T-helper 1 cell treated with Interleukin-12 subunit alpha and Interleukin-12 subunit beta and Interleukin-4 antibody, amounts not matched to agents 30 ng/mL and 1 ng/mL, for 36 hours (primary cell): ENCODE results near the gene CABLES1. TPM values are rescaled to one million over a fixed set of nuclear protein-coding genes. Genes with fewer than 3 reads are reported as not detected.
"Not testable (repeated sequence)": the region's sequence is repeated elsewhere in the genome, so short reads cannot be mapped to it uniquely, and the experiment has no call there.

Experiments
- intact Hi-C: fragments of 100-400 bp; cut with micrococcal nuclease; formaldehyde crosslinking; loops from one replicate; pipeline ENCODE4 v1.15.1; 2024
- total RNA-seq: library from RNA; stranded (reverse); gene quantifications from 2 replicates; pipeline ENCODE4 v1.2.3, GENCODE V29; 2022

Gene CABLES1
- total RNA-seq, 1 donor from 2014 or later, result 0.71 TPM

DNA sequence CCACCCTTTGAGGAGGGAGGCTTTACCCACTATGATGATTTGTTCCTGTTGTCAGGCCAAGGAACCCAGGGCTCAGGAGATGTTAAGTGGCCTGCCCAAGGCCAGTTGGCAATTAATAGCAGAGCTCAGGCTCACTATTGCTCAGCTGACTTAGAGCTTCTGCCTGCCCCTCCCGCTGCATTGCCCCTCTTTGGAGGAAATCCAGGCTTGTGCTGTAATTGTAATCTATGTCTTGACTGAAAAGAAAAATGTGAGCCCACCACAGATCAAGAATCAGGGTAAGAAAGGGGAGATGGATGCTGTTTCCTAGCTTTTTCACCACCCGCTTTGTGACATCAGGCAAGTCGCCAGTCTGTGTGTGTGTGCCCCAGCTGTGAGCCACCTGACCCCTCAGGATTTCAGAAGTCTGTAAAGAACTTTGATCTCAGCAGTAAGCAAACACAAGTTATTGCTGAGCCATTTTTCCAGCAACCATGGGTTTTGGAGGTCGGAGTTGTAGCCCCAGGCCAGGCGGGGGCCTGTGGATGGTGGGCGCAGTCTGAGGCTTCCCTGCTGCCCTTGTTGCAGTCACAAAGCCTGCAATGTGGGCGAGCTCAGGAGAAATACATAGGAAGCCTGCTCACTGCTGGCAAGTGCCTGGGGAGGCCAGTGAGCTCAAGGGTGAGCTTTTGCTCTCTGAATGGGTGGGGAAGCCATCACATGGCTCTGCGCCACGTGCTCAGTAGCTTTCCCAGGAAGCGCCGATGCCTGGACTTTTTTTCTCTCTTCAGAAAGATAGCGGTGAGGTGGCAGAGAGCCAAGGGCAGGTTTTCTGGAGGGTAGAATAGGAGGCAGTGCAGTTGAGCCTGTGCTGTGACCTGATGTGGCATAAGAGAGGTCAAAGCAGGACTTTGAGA, 6.1 kb downstream of the CABLES1 start:
- intact Hi-C loops, result no loop called here

DNA sequence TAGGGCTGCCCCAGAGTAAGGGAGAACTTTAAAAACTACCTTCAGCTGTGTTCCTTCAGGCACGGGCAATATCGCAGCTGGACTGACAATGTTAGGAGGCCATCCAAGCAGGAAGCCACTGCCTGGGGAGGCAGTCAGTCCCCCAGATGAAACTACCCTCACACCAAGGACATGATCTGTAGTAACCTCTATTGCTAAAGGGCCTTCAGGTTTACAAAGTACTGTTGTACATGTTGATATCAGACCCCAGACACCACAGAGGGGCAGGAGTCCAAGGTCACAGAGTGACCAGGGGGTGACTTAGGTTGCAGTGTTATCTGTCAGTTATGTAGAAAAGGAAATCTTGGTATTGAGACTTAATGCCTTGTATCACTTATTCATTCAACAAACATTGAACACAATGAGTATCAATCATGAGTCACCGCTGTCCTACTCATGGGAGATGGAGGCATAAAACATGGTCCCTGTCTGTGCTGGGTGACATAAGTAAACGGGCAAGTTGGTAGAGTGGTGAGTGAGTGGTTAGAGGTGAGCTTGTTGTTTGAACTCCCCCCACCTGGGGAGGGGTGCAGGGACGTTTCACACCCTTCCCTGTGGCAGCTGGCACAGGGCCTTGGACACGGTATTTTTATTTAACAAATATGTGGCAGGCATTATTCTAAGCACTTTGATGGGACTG, 7.1 kb downstream of the CABLES1 start:
- intact Hi-C loops, result no loop called here

DNA sequence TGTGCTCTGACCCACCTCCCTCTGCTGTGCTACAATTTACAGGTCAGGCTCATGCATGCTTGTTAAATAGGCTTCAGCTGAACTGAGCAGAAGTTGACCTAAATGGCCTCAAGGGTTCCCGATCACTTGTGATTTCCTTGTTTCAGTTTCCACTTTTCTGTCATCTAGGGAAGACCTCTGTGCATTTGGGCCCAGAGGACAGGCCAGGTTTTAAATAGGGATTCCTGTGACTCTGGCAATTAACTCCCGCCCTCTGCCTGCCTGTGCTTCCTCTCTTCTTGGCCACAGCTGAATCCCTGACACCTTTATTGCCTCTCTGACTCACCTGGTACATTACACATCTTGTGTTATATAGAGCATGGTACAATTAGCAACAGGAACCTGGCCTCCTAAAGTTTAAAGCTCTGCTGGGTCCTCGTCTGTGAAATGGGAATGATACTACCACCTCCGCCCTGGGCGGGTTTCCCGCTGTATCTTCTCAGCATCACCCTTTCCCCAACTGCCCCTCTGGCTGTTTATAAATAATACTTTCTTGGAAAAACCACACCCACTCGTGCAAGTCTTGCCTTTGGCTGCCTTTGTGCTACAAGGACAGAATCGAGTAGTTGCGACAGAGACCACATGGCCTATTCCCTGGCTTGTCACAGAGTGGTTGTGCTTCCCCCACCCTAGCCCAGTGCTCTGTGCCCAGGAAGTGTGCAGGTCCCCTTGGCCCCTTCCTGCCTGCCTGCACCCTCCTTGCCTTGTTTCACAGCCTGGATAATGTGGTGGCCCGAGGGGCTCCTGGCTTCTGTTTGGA, 7.9 kb downstream of the CABLES1 start:
- intact Hi-C loops, result no loop called here

DNA sequence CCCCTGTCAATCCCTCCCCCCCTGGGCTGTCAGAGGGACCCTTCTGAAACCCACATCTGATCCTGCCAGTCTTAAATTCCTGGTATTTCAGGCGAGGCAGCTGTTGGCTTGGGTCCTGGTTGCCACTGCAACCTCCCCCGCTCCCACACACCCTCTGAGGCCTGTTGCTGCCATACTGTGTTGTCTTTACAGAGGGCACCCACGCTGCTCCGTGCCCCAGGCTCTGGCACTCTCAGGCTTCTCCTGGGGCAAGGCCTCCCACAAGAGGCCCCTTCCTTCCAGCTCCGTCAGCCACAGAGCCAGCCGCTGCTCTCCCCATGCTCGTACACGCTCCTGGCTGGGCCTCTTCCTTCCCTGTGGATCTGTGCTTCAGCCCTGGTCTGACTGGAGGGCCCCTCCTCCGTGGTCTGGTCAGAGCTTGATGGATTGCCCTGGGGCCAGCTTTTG, 8.6 kb downstream of the CABLES1 start:
- intact Hi-C loops, result no loop called here

DNA sequence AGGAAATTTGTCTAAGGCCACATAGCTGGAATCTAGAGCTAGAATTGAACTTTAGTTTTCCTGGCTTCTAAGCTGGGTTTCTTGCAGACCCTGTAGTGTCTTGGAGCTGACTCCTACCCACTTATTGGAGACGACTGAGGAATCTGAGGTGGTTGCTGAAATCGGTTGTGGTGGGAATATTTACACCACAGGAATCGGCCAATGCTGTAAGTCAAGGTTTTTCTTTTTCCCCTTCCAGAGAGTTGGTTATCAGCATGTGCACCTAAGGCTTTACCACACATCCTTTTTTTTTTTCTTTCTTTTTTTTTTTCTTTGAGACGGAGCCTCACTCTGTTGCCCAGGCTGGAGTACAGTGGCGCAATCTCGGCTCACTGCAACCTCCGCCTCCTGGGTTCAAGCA, 9.4 kb downstream of the CABLES1 start:
- intact Hi-C loops, result no loop called here

DNA sequence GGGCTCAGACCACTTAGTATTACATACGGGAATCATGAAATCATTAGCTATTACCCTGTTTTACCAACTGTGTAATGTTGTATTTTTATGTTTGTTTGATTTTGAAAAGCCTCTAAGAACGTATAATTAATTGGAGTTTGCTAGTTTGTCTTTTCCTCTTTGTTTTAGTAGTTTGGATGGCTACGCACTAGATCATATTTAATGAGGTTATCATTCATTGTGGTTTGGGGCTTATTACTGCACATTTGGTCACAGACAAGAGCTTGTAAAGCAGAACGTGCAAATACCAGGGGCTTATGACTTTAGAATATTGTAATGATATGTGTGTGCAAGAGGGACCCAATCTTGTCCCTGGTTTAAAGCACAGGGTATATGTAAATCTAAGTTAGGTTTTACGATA, 10.3 kb downstream of the CABLES1 start:
- intact Hi-C loops, result no loop called here

DNA sequence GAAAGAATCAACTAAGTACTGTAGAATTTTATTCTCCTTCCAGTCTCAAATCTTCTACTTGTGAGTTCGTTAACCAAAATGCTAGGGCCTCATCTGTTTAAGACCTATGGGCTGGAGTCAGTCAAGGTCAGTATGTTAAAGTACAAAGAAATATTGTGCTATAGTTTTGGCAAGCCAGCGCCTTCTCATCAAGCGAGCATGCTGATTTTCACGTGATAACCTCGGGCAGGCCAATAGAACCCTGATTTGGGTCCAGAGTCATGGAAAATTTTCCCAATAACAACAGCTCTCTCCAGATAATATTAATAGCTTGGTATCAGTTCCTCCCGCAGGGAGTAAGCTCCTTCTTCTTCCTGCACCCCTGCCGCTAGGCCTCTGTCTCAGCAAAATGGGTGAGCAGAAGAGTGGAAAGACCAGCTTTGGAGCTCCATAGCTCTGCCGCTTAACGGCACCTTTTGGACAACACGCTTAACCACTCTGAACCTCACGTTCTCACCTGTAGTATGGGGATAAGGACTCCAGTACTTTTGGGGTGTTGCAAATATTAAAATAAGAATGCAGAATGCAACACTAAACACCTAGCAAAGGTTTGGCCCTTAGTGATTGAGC, 11.7 kb downstream of the CABLES1 start:
- intact Hi-C loops, result no loop called here

DNA sequence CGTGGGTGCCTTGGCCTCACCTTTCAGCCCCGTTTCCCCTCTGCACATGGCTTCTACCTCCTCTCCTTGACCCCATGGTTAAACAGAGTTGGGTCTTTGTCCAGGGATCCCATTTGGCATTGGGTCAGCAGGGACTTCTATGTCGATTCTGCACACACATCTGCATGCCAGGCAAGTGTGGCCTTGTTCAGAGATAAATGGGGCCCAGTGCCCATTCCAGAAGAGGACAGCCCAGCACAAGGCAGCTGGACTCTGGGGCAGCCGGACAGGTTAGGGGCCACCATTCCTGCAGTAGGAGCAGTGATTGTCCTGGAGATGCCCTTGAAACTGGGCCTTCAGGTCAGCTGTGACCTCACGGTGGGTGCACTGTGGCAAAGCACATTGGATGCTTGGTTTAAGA, 13.1 kb downstream of the CABLES1 start:
- intact Hi-C loops, result no loop called here

DNA sequence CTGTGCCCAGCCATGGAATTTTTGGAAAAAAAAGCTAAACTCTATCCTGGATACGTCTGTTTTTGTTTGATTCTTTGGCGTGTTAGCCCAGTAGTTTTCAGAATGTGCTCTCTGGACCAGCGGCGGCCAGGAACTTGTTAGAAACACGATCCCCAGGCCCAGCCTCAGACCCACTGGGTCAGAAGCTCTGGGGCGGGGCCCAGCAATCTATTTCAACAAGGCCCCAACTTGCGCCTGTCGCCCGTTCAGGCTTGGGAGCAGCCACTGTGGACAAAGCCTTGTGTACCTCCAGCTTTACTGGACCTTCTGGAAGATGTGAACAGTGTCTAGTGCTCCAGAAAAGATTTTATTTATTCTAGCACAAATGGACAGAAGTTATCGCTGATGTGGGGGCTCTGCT, 14.3 kb downstream of the CABLES1 start:
- intact Hi-C loops, result no loop called here

DNA sequence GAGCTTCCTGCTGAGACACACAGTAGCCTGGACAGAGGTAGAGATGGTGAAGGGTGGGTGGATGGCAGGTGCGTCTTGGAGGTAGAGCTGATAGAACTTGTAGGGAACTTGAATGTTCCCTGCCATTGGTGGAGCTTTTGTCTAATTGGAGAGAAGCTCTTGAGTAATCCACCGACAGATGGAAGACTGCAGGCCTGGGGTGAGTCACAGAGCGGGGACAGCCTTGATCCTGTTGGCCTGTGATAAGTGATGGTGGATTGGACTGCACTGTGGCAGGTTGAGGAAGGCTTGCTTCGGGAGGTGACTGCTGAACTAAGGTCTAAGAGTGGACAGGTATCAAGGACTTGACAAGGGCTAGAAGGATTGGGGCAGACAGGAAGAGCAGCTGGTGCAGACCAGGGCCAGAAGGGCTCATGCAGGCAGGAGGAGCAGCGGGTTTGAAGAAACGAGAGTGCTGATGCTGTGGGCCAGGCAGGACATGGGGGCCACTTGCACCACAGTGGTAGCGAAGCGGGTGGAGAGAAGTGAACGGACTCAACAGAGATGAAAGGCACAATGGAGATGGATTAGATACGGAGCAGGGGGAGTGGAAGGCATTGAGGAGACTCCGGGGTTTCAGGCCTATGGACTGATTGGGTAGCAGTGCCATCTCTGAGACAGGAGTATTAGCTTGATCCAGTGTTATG, 16.3 kb downstream of the CABLES1 start:
- intact Hi-C loops, result no loop called here

DNA sequence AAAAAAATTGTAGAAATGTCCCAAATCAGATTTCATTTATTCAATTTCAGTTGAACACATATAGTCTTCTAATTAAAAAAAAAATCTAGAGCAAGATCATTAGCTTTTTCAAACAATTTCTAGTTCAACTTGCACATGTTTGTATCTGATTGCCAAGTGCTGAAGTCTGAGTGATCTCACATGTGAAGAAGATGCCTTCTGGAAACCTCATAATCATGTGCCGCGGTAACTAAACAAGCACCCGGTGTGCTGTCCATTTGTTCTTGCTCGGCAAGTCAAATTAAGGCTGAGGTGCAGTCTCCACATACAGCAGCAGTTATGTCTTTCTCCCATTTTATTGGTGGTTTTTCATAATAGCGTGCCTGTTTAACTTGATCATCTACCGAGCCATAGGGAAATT, 18.7 kb downstream of the CABLES1 start:
- intact Hi-C loops, result no loop called here

DNA sequence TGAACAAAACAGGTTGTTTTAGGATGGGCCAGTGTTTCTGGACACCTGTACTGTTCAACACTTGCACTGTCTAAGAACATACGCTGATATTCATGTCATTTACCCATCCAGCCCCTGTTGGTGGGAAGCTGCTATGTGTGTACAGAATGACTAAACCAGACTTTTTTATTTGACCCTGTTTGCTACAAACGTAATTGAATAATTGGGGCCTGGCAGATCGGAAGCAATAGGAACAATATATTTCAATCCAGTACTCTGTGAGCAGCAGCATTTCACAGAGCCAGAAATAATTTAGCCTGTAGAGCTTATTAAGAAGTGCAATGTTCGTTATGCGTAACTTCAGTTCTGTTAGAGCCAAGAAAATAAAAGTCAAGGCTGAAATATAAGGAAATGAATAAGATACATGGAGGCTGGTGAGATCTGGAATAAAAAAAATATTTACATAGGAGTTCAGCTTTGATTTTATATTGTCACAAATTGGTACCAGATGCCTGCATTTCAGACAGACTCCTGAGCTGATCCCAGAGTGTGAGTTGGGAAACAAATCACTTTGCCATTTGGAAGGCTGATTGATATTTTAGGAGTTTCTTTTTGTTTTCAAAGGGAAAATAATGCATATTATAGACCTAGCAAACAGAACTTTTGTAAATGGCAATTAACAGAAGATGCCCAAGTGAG, 19.7 kb downstream of the CABLES1 start:
- intact Hi-C loops, result no loop called here

DNA sequence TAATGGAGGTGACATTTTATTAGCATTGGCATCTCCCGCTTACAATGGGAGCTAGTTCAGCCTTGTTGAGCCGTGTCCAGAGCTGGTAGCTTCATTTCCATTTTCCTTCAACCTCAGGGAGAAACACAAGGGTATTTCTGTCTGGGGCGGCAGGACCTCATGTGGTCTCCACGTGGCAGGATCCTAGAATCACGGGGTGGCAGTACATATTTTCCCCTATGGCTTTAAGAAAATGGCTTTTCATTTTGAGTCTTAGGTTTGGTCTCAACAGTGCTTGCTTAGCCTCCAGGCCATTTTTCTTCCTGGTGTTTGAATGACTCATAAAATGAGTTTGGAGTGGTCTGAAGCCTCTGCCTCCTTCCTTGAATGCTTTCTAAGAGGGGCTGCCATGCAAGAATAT, 20.3 kb downstream of the CABLES1 start:
- intact Hi-C loops, result no loop called here

DNA sequence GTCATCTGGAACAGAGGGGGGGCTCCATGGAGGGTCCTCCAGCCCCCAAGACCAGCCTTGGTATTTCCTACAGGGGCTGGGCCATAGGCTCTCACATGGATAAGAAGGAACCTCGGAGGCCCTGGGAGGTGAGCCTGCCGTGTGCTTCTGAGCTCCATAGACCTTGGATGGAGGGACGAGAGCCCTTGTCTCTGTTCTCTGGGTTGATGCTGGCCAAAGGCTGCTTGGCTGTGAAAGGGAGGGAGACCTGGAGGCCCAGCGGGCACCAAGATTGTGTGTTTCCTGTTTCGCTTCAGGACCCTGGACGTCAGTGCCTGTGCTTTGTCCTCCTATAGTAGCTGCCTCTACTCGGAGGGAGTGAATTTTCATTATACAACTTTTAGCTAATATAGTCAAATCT, 20.8 kb downstream of the CABLES1 start:
- intact Hi-C loops, result no loop called here

DNA sequence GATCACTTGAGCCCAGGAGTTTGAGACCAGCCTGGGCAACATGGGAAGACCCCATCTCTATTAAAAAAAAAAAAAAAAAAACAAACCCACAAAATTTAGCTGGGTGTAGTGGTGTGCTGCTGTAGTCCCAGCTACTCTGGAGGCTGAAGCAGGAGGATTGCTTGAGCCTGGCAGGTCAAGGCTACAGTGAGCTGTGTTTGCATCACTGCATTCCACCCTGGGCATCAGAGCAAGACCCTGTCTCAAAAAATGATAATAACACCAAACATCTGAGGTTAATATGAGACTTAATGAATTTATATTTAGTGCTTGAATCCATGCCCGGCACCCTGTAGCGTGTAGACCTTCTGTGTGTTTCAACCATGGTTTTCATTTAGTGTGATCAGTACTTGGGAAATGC, 22.8 kb downstream of the CABLES1 start:
- intact Hi-C loops, result no loop called here

DNA sequence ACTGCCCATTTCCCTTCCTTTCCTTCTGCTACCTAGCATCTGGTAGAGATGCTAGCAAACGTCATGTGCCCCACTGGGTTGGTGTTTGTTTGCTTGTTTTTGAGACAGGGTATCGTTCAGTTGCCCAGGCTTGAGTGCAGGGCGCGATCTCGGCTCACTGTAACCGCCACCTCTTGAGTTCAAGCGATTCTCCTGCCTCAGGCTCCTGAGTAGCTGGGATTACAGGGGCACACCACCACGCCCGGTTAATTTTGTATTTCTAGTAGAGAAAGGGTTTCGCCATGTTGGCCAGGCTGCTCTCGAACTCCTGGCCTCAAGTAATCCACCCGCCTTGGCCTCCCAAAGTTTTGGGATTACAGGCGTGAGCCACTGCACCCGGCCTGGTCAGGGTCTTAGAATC, 23.6 kb downstream of the CABLES1 start:
- intact Hi-C loops, result not testable (repeated sequence)

DNA sequence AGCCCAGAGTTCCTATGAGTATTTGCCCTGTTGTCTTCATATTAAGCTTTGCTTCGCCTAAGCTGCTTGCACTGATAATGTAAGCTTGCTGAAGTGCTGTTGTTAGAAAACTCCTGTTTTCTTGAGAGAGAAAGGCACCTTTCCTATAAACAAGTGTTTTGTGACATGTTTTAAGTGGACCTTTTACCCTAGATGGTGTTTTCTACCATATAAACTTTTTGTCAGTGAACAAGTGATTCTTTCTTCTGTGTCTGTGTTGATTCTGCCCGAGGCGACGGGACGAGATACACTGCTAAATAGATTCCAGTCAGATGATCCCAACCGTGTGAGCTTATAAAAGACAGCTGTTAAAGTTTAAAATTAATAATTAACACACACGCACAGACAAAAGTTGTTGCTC, 24.1 kb downstream of the CABLES1 start:
- intact Hi-C loops, result no loop called here

DNA sequence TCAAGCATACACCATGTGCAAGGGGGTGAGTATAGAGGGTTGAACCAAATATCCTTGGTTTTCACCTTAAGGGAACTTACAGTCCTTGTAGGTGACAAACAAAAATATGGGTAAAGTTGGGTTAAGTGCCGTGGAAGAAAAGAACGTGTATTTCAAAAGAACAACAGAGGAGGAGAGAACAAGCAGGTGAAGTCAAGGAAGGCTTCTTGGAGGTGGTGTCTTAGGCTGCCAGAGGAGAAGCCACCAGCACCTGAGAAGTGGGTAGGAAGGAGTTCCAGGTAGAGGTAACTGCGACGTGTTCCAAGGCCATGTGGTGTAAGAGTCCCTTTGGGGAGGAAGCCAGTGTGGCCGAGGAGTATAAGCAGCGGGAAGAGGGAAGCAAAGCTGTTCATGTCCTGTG, 27.2 kb downstream of the CABLES1 start:
- intact Hi-C loops, result no loop called here

DNA sequence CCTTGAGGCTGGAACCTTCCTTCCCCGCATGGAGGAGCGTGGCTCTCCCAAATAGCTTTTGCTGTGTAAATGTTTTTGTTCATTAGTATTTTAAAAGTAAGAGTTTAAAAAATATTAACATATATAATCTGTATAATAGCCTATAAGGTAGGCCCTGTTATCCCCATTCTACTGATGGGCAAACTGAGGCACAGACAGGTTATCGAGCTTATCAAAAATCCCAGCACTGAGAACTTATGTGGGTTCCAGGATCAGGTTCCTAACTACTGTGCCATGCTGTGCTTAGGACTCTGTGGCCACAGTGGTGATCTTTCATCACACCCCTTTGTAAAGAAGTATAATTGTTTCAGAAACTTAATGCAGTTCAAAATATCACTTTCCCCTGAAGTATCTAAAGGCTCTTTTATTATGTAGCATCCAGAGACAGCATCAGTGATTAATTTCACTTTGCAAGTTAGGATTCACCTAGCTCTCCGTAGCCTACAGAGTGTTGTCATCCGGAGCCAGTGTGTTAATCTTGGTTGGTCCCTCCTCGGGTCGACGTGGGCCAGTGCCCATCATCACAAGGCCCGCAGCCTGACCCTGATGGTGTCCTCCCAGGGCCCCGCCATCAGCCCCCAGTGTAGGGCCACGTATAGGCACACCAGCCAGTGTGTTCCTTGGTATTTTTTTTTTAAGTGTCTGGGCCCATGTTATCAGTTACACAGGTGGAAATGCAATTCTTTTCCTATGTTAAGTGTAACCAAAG, 28.7 kb downstream of the CABLES1 start:
- intact Hi-C loops, result no loop called here
